ENCODE data around the gene CCDC187. TPM values are rescaled to one million over a fixed set of nuclear protein-coding genes. Genes with fewer than 3 reads are reported as not detected.

Gene CCDC187
- polyA plus RNA-seq, 1 donor from 2014 or later: 0.15 TPM

DNA sequence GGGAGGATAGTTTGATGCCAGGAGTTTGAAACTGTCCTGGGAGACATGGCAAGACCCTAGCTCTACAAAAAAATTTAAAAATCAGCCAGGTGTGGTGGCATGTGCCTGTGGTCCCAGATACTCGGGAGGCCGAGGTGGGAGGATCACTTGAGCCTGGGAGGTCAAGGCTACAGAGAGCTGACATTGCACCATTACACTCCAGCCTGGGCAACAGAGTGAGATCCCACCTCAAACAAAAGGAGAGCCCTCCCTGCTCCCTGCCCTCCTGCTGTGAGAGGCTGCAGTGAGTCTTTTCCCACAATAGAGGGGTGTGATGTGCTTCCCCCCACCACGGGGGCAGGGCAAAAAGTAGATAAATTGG lies 10.1 kb upstream of the CCDC187 start:
- Mint-ChIP-seq H3K27ac (peak overlapping the region in 1 of 3 donors; percentile 40), H3K9me3 (peaks cover 5 to 6% (median 6%) of the 10 kb centered on the region in 3 donors), H3K4me1 (peaks cover 0 to 6% (median 1%) of the 10 kb centered on the region in 3 donors), H3K36me3 (peaks cover 3% of the 10 kb centered on the region), H3K4me3 (no peak overlapping the region), H3K27me3 (peaks cover 16% of the 10 kb centered on the region)

DNA sequence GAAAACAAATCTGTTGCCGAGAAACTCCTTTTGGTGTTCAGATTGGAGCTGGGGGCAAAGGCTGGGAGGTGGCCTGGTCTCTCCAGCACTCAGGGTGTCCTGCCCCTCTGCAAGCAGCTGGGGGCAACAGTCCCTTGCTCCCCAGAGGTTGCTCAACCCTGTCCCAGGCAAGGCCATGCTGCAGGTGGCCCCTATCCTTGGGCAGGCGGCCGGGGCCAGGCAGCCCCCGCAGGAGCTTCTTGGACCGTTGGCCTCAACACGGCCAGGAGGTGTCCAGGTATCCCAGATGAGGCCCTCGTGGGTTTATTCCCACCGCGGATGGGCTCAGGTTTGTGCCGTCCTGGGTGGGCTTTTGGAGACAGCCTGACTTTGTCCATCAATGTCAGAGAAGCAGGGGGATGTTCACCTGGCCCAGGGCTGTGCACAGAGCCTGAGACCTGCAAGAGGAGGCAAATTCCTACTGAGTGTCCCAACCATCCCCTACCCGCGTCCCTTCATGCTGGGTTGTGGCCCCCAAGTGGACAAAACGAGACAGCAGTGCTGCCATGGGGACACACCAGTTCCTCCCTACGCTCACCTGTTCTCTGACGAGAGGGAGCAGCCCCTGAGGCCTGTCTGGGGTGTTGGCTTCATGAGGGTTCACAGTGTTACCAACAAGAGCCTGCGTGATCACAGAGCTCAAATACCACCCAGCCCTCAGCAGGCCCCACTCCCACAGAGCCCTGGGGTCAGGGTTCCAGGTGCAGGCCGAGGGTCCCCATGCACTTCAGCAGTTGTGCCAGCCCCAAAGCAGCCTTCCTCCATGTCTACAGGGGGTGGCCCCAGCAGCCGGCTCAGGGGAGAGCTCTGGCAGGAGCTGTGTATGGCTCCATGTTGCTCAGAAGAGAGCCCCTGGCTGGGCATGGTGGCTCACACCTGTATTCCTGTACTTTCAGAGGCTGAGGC lies 9.5 kb upstream of the CCDC187 start:
- Mint-ChIP-seq H3K4me3 (no peak overlapping the region), H3K27me3 (peaks cover 16% of the 10 kb centered on the region), H3K27ac (no peak overlapping the region)

DNA sequence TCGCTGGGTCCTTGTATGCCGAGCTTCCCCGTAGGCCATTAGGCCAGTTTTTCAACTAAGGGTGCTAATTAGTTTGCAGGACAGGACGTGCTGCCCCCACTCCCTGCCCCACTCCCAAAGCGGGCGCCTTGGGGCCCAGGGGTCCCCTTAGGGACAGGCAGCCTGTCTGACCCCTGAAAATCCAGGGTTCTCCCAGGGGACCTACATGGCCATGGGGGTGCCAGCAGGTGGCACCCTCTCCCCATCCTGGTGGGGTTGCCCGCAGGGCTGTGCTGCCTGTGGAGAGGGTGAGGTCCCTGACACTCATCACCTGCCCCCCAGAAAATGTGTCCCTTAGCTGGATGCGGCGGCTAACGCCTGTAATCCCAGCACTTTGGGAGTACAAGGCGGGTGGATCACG lies 8.5 kb upstream of the CCDC187 start:
- Mint-ChIP-seq H3K27ac (no peak overlapping the region), H3K4me1 (peaks cover 0 to 1% (median under 1%) of the 10 kb centered on the region in 3 donors), H3K27me3 (peaks cover 11% of the 10 kb centered on the region), H3K4me3 (no peak overlapping the region), H3K36me3 (peaks cover 3% of the 10 kb centered on the region), H3K9me3 (peaks cover 5 to 6% (median 6%) of the 10 kb centered on the region in 3 donors)

More for the DNA sequence above, 9.5 kb upstream of the CCDC187 start:
- H3K4me1 Mint-ChIP-seq: peaks cover 0 to 6% (median 1%) of the 10 kb centered on the region in 3 donors
- peaks cover 3% of the 10 kb centered on the region for H3K36me3 Mint-ChIP-seq
- H3K9me3 Mint-ChIP-seq: peaks cover 5 to 6% (median 6%) of the 10 kb centered on the region in 3 donors

DNA sequence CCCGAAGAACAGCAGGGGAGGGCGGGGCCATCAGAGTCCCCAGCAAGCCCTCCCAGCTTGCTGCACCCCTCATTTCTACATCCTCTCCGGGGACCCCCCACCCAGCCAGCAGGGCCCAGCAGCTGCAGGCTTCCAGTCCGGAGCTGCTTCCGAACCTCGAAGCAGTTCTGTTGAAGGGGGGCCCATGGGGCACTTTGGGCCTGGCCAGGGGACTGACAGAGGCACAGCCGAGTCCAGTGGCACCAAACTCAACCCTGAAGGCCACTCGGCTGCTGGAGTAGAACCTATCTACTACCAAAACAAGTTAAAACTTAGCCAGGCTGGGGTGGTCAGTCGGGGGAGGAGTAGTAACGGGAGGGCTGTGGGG lies 8.1 kb upstream of the CCDC187 start:
- Mint-ChIP-seq H3K27me3 (peaks cover 8% of the 10 kb centered on the region), H3K4me3 (no peak overlapping the region), H3K4me1 (peaks cover 0 to 1% (median 0%) of the 10 kb centered on the region in 3 donors), H3K9me3 (peaks cover 5 to 6% (median 6%) of the 10 kb centered on the region in 3 donors), H3K27ac (no peak overlapping the region), H3K36me3 (peaks cover 3% of the 10 kb centered on the region)

DNA sequence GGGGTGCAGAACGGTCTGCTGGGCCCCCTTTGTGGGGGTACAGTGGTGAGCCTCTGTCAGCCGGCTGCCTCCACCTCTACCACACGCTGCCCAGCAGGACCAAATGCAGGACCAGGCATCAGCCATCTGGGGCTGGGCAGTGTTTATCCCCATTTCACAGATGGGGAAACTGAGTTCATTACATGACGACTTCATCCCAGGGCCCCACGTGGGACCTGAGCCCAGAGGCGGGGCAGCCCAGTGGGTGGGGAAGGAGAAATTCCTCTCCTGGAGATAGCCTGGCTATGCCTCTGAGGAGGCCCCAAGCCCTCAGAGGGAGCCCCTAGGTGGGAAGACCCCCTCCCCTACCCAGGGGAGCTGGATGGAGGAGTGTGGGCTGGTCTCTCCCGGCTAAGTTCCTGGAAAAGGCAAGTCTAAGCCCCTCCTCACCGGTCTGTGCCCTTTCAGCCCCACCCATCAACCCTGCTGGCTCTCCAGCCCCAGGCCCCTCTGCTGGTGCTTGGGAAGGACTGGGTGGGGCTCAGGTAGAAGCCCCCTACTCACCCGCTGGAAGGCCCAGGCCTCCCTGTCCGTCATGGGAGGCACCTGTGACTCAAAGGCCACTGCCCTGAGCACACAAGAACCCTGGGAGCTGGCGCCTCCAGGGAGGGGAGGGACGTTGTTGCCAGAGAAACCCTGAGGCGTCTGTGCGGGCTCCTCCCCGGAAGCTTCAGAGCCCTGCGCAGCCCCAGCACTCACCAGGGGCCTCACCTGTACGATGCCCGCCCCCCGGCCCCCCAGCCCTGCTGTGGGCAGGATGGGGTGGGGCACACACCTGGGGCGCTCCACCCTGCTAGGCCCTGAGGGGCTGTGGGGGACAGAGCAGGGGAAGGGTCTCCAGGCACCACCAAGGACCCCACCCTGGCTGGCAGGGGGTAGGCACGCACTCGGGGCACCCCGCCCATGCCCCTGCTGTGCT lies 7.4 kb upstream of the CCDC187 start:
- H3K27me3 Mint-ChIP-seq: peaks cover 4% of the 10 kb centered on the region
- no peak overlapping the region for H3K27ac Mint-ChIP-seq
- peak overlapping the region in 1 of 4 donors; percentile 74 for H3K4me3 Mint-ChIP-seq
- peaks cover 5 to 6% (median 6%) of the 10 kb centered on the region in 3 donors for H3K9me3 Mint-ChIP-seq
- H3K4me1 Mint-ChIP-seq: peaks cover 0 to 4% (median 2%) of the 10 kb centered on the region in 3 donors
- H3K36me3 Mint-ChIP-seq: peaks cover 2% of the 10 kb centered on the region

DNA sequence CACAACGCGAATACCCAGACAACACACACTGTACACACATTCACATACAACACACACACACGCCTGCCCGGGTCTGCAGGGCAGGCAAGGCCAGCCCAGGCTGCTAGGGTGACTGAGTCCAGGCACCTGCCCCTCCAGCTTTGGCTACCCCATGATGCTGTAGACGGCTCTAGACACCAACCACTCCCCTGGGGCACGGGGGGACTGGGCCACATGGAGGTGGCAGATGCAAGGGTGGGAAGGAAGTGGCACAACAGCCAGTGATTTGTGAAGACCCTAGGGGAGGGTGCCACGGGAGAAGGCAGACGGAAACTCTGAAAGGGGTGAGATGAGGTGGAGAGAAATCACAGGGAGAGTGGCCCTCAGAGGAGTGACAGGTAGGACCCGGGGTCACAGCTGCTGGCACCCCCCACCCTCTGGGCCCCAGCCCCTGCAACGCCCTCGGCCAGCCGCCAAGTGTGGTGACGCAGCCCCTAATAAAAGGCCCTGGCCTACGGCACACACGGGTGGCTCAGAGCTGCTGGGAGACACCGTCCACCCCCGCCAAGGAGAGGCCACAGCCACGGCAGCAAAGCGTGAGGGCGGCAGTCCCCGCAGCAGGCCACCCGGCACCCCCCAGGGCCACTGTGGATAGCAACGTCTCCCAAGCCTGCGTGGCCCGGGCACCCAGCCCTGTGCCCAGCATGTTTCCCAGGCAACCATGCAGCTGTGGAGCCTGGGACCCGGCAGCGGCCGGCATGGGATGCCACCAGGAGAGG lies 6.6 kb upstream of the CCDC187 start:
- Mint-ChIP-seq H3K4me3 (no peak overlapping the region), H3K36me3 (no peaks in the 10 kb centered on the region), H3K27me3 (no peaks in the 10 kb centered on the region), H3K9me3 (peaks cover 0 to 6% (median 6%) of the 10 kb centered on the region in 3 donors), H3K4me1 (peaks cover 0 to 8% (median 5%) of the 10 kb centered on the region in 3 donors), H3K27ac (no peak overlapping the region)

DNA sequence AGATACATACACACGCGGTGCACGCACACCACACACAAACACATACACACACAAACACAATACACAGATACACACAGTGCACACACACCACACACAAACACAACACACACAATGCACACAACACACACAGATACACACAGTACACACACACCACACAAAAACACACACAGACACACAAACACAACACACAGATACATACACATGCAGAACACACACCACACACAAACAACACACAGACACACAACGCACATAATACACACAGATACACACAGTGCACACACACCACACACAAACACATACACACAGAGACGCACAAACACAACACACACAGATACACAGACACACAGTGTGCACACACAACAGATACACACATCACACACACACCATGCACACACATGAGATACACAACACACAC lies 5.9 kb upstream of the CCDC187 start:
- H3K27me3 Mint-ChIP-seq: no peaks in the 10 kb centered on the region
- no peaks in the 10 kb centered on the region for H3K36me3 Mint-ChIP-seq
- no peak overlapping the region for H3K27ac Mint-ChIP-seq
- H3K4me1 Mint-ChIP-seq: peaks cover 0 to 7% (median 5%) of the 10 kb centered on the region in 3 donors
- peaks cover 0 to 5% (median 2%) of the 10 kb centered on the region in 3 donors for H3K9me3 Mint-ChIP-seq
- H3K4me3 Mint-ChIP-seq: no peak overlapping the region

DNA sequence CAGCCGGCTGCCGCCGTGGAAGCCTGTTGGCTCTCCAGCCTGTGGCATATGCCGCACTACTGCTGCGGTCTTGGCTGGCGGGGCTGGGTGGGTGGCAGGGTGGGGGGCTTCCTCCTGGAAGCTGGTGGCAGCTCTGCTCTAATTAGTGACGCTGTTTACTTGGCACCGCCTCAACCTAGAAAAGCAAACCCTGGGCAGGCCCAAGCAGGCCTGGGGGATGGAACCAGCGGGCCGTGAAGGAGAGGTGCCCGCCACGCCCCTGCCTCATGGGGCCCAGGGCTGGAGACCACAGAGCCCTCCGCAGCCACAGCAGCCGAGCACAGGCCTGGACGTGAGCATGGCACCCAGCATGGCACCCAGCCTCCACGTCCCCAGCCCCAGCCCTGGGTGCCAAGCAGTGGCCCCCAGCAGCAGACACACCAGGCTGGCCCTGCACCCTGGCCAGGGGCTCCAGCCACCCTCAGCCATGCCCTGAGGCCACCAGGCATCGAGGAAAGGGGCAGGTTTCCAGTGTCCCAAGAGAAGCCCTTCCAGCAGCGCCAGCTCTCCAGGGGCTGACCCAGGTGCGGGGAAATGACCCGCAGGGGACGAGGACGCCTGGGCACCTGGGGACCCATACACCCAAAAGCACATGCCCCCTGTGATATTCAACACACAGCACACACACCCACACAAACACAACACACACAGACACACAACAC lies 5.4 kb upstream of the CCDC187 start:
- Mint-ChIP-seq H3K9me3 (no peaks in the 10 kb centered on the region), H3K27me3 (no peaks in the 10 kb centered on the region), H3K4me3 (no peak overlapping the region), H3K4me1 (peaks cover 0 to 7% (median 5%) of the 10 kb centered on the region in 3 donors), H3K27ac (no peak overlapping the region), H3K36me3 (no peaks in the 10 kb centered on the region)

DNA sequence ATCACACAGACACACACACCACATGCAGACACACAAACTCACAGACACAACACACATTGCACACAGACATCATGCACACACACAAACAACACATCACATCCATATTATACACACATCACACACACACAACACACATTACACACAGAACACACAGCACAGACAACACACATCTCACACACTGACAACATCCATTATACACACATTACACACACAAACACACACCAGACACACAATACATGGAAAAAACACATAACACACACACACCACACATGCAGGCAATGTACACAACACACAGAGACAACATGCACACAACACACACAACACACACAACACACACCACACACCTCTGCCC lies 4.8 kb upstream of the CCDC187 start:
- Mint-ChIP-seq H3K27ac (no peak overlapping the region), H3K4me3 (no peak overlapping the region), H3K27me3 (no peaks in the 10 kb centered on the region), H3K36me3 (no peaks in the 10 kb centered on the region), H3K4me1 (peaks cover 0 to 7% (median 5%) of the 10 kb centered on the region in 3 donors), H3K9me3 (no peaks in the 10 kb centered on the region)

DNA sequence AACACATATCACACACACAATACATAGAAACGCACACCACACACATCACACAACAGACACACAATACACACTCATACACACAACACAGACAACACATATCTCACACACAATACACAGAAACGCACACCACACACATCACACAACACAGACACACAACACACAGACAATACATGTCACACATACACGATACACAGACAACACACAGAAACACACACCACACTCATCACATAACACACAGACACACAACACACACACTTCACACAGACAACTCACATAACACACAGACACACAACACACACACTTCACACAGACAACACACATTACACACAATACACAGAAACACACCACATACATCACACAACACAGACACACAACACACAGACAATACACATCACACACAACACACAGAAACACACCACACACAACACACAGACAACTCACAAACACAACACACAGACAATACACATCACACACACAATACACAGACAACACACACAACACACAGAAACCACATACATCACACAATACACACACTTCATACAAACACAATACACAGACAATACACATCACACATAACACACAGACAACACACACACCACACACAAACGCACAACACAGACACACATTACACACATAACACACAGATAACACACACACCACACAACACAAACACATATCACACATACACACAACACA lies 4.3 kb upstream of the CCDC187 start:
- H3K36me3 Mint-ChIP-seq: no peaks in the 10 kb centered on the region
- H3K4me1 Mint-ChIP-seq: peaks cover 0 to 7% (median 5%) of the 10 kb centered on the region in 3 donors
- H3K4me3 Mint-ChIP-seq: no peak overlapping the region
- no peaks in the 10 kb centered on the region for H3K27me3 Mint-ChIP-seq
- no peak overlapping the region for H3K27ac Mint-ChIP-seq
- H3K9me3 Mint-ChIP-seq: no peaks in the 10 kb centered on the region

DNA sequence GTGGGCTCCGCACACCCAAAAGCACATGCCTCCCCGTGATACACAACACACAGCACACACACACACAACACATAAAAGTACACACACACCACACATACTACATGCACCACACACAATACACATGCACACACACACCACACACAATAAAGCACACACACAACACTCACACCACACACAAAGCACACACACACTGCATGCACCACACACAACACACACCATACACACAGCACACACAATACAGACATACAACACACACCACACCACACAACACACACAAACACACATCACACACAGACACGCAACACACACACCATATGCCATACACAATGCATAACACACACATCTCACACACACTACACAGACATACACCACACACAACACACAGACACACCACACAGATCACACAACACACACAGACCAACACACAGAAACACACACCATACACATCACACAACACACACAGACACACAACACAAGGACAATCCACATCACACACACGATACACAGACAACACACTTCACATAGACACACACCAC lies 3.4 kb upstream of the CCDC187 start:
- no peak overlapping the region for H3K4me3 Mint-ChIP-seq
- H3K4me1 Mint-ChIP-seq: peaks cover 0 to 7% (median 5%) of the 10 kb centered on the region in 3 donors
- H3K9me3 Mint-ChIP-seq: no peaks in the 10 kb centered on the region
- H3K27ac Mint-ChIP-seq: no peak overlapping the region
- no peaks in the 10 kb centered on the region for H3K27me3 Mint-ChIP-seq
- H3K36me3 Mint-ChIP-seq: no peaks in the 10 kb centered on the region

DNA sequence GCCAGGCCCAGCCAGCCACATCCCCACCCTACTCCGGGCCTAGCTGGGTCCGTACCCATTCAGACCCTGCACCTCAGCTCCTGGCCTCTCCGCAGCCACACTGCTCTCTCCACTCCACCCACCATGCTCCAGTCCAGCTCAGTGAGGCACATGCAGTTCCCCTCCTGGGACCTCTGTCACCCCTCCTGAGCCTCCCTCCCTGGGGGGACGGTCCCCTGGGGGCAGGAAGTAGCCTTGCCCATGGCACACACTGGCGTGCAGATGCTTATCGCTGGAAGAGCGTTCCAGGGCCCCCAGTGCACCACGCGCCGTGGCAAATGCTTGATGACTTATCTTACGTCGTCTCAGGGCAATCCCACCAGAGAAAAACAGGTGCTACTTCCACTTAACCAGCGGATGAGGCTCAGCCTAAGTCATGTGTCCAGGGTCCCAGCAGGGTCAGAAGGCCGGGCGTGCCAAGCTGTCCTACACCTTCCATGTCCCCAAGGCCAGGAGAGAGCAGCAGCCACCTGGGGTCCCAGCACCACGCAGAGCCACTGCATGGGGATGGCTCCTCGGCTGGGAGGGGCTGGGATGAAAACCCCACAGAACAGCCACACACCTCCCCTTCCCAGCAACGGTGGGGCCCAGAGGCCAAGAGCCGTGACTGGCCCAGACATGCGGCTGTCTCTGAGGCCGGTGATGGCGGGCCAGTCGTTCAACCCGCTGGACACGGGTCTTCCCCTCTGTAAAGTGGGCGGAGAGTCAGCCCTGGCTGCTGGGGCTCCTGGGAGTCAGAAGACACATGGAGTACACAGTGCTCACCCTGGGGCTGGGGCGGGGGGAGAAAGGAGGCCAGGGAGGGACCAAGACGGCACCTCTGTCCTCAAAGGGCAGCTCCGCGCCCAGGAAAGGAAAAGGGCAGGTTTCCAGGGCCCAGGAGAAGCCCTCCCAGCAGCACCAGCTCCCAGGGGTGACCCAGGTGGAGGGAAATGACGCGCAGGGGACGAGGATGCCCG lies 2.6 kb upstream of the CCDC187 start:
- no peaks in the 10 kb centered on the region for H3K36me3 Mint-ChIP-seq
- H3K4me3 Mint-ChIP-seq: no peak overlapping the region
- no peaks in the 10 kb centered on the region for H3K27me3 Mint-ChIP-seq
- no peak overlapping the region for H3K27ac Mint-ChIP-seq
- peaks cover 0 to 7% (median 5%) of the 10 kb centered on the region in 3 donors for H3K4me1 Mint-ChIP-seq
- H3K9me3 Mint-ChIP-seq: no peaks in the 10 kb centered on the region
